ENCODE measurements around the gene PAPSS1.
"Not testable (repeated sequence)": the region's sequence is repeated elsewhere in the genome, so short reads cannot be mapped to it uniquely, and the experiment has no call there.

PAPSS1 gene
- total RNA-seq, result 19.1 to 33.7 reads per million in 2 donors

DNA sequence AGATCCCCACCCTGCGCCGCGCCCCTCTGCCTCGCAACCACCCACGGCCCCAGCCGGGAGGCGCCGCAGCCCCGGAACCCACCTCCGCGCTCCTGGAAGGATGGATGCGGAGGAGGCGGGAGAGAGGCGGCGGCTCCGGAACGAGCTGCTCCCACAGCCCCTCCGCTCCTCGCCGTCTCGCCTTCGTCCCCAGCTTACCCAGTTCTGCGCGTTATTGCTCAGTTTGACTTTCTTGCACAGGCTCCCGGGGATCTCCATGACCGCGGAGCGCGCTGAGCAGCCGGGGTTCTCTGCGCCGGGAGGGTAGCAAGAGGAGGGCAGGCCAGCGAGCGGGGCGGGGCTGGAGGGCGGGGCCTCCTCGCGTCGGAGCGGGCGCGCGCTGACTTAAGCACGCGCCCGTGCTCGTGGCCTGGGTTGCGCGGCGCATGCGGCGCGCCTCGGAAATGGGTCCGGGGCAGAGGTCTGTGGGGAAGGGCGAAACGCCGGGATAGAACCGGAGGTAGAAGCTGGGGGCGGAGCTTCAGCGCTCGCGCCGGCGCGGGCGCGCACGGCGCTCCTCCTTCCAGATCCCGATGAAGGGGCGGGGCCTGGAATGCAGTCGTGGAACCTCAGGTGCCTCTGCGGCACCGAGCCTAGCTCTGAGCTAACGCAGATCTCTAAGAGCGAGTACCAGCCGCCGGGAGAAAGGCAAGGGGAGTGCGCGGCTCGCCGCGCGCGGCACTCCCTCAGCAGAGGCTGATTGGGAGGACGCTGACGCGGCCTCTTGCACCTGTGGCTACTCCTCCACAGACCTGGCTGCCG is at the start of gene PAPSS1:
Gene PAPSS1 (minus strand): TSS at position 313 of the 801 bp plus-strand sequence. CDS start 55 bp downstream, at position 258.
- DNase-seq, result peak; percentile 94

DNA sequence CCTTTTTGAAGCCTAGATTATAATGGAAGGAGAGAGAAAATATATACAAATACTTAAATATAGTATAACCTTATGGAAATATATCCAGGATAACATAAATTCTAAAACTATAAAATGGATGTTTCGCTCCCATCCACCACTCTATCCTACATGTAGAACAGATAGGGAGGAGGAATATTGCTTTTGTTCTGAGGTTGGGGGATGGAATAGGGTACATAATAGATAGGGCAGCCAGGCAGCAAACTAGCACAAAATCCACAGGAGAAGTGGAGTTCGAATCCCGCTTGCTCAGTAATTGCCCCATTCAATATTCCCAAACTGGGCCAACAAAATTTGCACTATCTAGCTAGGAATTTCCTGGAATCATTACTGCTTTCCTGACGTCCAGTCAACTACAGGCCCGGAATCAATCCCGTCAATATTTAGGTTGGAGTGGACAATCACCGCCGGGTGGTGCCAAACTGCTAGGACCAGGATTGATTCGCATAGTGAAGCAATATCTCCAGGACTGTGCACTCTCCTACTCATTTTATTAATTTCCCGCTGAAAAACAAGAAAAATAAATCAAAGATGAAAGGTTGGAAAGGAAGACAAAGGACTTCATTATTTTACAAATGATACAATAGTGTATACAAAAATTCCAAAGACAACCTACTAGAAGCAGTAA is 40.4 kb upstream of the PAPSS1 start:
- no peak for DNase-seq

GRCh38 chr4:107757864-107758476 is 37.9 kb upstream of the PAPSS1 start:
- DNase-seq, result no peak

DNA sequence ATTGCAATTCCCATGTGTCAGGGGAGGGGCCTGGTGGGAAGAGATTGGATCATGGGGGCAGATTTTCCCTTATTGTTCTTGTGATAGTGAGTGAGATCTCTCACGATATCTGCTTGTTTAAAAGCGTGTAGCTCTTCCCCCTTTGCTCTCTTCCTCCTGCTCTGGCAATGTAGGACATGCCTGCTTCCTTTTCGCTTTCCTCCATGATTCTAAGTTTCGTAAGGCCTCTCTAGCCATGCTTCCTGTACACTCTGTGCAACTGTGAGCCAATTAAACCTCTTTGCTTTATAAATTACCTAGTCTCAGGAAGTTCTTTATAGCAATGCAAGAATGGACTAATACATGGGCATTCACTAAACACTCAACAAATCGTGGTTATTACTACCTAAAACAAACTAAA is 37.2 kb upstream of the PAPSS1 start:
- no peak for DNase-seq

- no peak for DNase-seq
These were observed 35.9 kb upstream of the PAPSS1 start for GRCh38 chr4:107755841-107756356.

GRCh38 chr4:107751670-107752069 is 31.6 kb upstream of the PAPSS1 start:
- no peak for DNase-seq

DNA sequence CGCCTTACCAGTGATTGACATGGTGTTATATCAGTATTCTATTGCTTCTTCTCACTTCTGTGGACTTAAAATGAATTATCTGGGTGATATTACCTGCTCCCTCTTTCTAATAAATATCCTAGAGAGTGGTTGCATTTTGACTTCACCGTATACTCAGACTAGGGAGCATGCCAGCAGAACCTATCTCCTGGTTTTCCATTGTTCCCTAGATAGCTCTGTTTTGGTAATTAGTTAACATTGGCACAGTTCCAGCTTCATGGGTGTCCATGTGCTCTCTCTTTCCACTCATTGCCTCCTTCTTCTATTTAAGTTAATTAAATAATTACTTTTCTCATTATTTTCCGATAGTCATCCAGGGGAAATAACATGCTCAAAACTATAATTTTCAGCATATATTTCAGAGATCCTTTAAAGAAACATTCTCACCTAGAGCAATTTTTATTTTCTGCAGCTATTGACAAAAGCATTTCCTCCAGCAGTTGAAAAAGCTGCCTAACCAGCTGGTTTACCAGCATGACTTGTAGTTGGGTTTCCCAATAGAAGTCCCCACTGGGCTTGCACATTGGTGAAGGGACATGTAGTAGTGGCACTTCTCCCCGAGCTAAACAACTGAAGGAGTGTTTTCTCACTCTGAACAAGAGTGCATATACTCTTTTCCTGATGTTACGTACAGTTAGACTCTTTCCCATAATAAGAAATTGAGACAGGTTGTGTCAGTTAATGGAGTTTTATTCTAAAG is 27.9 kb upstream of the PAPSS1 start:
- DNase-seq, result no peak

DNA sequence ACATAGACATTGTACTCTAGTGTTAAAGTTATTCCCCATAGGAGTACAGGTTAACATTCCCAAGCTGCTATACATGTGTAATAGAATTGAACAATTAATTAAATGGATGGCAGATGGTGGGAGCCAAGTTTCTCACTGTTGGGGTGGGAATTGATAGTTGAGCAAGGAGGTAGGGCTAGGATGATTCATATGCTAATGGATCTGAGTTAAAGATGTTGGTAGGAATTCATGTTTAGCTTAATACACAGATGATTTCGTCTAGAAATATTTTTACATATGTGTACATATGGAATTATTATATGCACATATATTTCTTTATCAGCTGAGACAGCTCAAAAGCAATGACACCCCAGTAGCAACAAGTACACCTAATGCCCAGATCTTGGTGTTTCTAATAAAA is 26.1 kb upstream of the PAPSS1 start:
- DNase-seq, result no peak

DNA sequence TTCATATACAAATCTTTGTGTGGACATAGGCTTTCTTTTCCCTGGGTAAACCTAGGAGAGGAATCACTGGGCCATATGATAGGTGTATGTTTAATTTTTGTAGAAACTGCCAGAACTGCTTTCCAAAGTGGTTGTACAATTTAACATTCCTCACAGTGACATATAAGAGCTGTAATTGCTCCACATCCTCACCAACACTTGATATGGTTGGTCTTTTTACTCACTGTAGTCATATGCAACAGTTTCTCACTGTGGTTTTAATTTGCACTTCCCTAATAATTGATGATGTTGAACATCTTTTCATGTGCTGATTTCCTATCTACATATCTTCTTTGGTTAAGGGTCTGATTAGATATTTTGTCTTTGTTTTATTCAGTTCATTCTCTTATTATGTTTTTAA is 24.5 kb upstream of the PAPSS1 start:
- no peak for DNase-seq

DNA sequence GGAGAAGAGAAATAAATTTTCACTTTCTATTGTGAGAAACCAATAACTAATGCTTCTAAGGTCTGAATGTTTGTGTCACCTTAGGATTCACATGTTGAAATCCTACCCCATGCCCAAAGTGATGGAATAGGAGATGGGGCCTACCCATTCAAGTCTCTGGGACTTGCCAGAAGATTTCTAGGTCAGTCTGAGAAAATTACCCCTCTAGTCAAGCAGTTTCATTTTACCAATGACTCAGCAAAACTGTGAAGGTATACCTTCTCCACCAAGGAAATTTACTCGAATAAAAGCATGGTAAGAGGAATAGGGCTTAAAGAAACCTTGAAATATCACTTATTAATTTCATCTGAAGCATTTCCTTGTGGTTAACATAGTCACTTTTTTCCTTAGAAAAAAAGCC is 23.5 kb upstream of the PAPSS1 start:
- no peak for DNase-seq

DNA sequence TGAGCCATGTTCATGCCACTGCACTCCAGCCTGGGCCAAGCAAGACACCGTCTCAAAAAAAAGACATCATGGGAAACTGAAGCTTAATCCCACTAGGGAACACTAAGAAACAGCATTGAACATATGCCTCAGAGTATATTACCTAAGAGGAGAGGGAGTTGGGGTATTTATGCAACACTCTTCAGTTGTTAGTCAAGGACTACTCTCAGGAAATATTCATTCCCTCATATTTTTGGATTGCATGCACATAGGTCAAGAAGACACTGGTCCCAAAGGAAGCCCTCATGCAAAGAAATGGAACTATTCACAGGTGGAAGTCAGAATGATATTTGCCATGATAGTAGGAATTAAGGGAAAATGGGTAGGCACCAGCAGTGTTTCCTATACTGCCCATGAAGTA is 22.8 kb upstream of the PAPSS1 start:
- no peak for DNase-seq

GRCh38 chr4:107742196-107742595 is 22.2 kb upstream of the PAPSS1 start:
- DNase-seq, result no peak

- DNase-seq, result no peak
These were observed 21.1 kb upstream of the PAPSS1 start for GRCh38 chr4:107740950-107741701.

GRCh38 chr4:107740381-107740780 is 20.3 kb upstream of the PAPSS1 start:
- DNase-seq, result no peak

GRCh38 chr4:107737450-107737849 is 17.4 kb upstream of the PAPSS1 start:
- no peak for DNase-seq

- peak; percentile 16 for DNase-seq
These were observed 17.0 kb upstream of the PAPSS1 start for GRCh38 chr4:107736924-107737448.

DNA sequence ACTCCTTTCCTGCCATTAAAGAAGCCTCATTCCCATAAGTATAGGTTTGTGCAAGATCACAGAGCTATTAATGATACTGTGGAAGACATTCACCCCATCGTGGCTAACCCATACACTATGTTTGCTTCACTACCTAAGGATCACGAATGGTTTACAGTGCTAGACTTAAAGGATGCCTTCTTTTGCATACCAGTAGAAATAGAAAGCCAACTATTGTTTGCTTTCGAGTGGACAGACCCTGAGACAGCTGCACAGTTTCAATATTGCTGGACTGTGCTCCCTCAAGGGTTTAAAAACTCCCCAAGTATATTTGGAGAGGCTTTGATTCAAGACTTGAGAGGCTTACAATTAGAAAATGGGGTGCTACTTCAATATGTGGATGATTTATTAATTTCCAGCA is 16.0 kb upstream of the PAPSS1 start:
- DNase-seq, result no peak

- no peak for DNase-seq
These were observed 14.1 kb upstream of the PAPSS1 start for GRCh38 chr4:107734120-107734519.

- DNase-seq, result no peak
These were observed 13.4 kb upstream of the PAPSS1 start for GRCh38 chr4:107733431-107733925.

DNA sequence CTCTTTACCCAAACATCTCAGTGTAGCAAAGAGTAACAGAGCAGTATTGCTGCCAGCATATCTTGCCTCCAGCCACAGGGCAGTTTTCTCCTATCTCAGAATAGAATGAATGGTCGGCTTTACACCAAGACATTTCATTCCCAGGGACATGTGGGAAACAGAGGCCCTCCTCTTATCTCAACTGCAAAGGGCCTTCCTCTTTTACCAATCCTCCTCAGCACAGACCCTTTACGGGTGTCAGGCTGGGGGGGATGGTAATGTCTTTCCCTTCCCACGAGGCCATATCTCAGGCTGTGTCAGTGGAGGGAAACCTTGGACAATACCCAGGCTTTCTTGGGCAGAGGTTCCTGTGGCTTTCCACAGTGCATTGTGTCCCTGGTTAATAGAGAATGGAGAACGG is 9.0 kb upstream of the PAPSS1 start:
- DNase-seq, result not testable (repeated sequence)

DNA sequence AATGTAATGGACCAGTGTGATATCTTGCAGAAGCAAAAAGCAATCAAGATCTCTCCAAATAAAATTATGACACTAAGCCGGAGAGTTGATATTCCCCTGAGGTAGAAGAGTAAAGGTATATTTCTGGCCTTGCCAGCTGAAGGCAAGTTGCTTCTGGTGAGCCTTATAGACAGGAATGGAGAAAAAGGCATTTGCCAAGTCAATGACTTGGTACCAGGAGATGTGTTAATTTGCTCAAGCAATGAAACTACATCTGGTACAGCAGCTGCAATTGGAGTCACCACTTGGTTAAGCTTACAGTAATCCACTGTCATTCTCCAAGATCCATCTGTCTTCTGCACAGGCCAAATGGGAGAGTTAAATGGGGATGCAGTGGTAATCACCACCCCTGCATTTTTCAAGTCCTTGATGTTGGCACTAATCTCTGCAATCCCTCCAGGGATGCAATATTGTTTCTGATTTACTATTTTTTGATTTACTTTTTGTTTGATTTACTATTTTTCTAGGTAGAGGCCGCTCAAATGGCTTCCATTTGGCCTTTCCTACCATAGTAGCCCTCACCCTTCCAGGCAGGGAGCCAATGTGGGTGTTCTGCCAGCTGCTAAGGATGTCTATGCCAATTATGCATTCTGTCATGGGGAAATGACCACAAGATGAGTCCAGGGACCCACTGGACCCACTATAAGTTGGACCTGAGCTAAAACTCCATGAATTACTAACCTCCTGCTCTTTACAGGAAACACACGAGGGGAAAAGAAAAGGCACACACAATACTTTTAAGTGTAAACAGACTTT is 6.3 kb upstream of the PAPSS1 start:
- DNase-seq, result not testable (repeated sequence)

Data from T-helper 9 cell (primary cell).